G401 (cell line): ENCODE results near the gene VPS72. TPM values are rescaled to one million over a fixed set of nuclear protein-coding genes. Genes with fewer than 3 reads are reported as not detected.

Source experiments
- DNase-seq: peaks from one replicate; pipeline ENCODE4 v3.0.0-alpha.2; 2015; ENCODE audit warnings: low spot score
- in situ Hi-C: cut with HindIII; loops from 2 replicates; pipeline ENCODE4 v1.10.0; 2016; ENCODE audit warnings: low sequenced_read_pairs, mixed read lengths
- total RNA-seq: library from RNA; depleted of rRNA; stranded (reverse); fragments of >200 nt; shearing (Covaris generic); gene quantifications from 2 replicates; pipeline ENCODE4 v1.2.3, GENCODE V29; 2014; rRNA removed

Gene VPS72
- total RNA-seq, 1 experiment from 2014 or later = 80.9 TPM

- in situ Hi-C loops = no loop called here
Measured at GRCh38 chr1:151130987-151131586, 58.9 kb downstream of the VPS72 start.

GRCh38 chr1:151128800-151129199 is 61.2 kb downstream of the VPS72 start:
- no peak for DNase-seq
- in situ Hi-C loops = no loop called here

More at GRCh38 chr1:151130987-151131586, 58.9 kb downstream of the VPS72 start:
- peak; percentile 96 for DNase-seq

Other genes starting within 250 kb of the VPS72 start
- 38.3 and 68.8 TPM in 2 replicates for gene CERS2, start 215.4 kb downstream of the VPS72 start, total RNA-seq
- gene ANXA9, start 207.9 kb downstream of the VPS72 start, total RNA-seq = 2.7 and 3.6 TPM in 2 replicates
- 8.1 and 12.7 TPM in 2 replicates for gene MINDY1, start 183.3 kb downstream of the VPS72 start, total RNA-seq
- gene PRUNE1, start 181.7 kb downstream of the VPS72 start, total RNA-seq = 9.4 and 12.0 TPM in 2 replicates
- gene BNIPL, start 153.6 kb downstream of the VPS72 start, total RNA-seq = not detected in 2 replicates
- 0.07 TPM in 1 of 2 replicates, not detected in the other for gene C1orf56, start 142.4 kb downstream of the VPS72 start, total RNA-seq
- 54.4 and 84.6 TPM in 2 replicates for gene CDC42SE1, start 130.6 kb downstream of the VPS72 start, total RNA-seq
- 8.1 and 11.0 TPM in 2 replicates for gene MLLT11, start 129.8 kb downstream of the VPS72 start, total RNA-seq
- 4.6 and 7.8 TPM in 2 replicates for gene GABPB2, start 119.4 kb downstream of the VPS72 start, total RNA-seq
- 2.0 TPM in 2 replicates for gene SEMA6C, start 43.6 kb downstream of the VPS72 start, total RNA-seq
- not detected in 2 replicates for gene TNFAIP8L2, start 33.5 kb downstream of the VPS72 start, total RNA-seq
- gene LYSMD1, start 24.3 kb downstream of the VPS72 start, total RNA-seq = 6.2 and 8.9 TPM in 2 replicates
- gene SCNM1, start 24.1 kb downstream of the VPS72 start, total RNA-seq = 44.3 and 57.7 TPM in 2 replicates
- not detected in 2 replicates for gene TMOD4, start 14.2 kb downstream of the VPS72 start, total RNA-seq
- gene PIP5K1A, start 8.4 kb upstream of the VPS72 start, total RNA-seq = 39.1 and 60.1 TPM in 2 replicates
- 242 and 285 TPM in 2 replicates for gene PSMD4, start 64.5 kb upstream of the VPS72 start, total RNA-seq
- 14.6 and 20.3 TPM in 2 replicates for gene ZNF687, start 92.1 kb upstream of the VPS72 start, total RNA-seq
- 19.1 and 40.6 TPM in 2 replicates for gene PI4KB, start 137.2 kb upstream of the VPS72 start, total RNA-seq
- gene RFX5, start 157.1 kb upstream of the VPS72 start, total RNA-seq = 102 and 125 TPM in 2 replicates
- gene SELENBP1, start 182.5 kb upstream of the VPS72 start, total RNA-seq = 0.27 TPM in 1 of 2 replicates, not detected in the other
- 518 and 580 TPM in 2 replicates for gene PSMB4, start 209.4 kb upstream of the VPS72 start, total RNA-seq